Endothelial cell of umbilical vein (primary cell): ENCODE measurements around the gene EEFSEC. TPM values are rescaled to one million over a fixed set of nuclear protein-coding genes. Genes with fewer than 3 reads are reported as not detected.

ENCODE experiments used
- BruUV-seq: library from RNA; stranded (reverse); fragments of 400-500 nt; replicated peaks from 2 replicates; lab custom pipeline; 2021; lab: Mats Ljungman, UMichigan
- CTCF ChIA-PET: fragments of 300-600, 350-600 bp; sonication (Branson Sonifier 250); formaldehyde crosslinking; loops from one replicate; lab custom pipeline; 2021; ENCODE audit warnings: antibody characterized with exemption, inconsistent platforms; lab: Charles Lee
- POLR2A ChIA-PET: fragments of 300-600, 350-600 bp; sonication (Branson Sonifier 250); formaldehyde crosslinking; loops from one replicate; lab custom pipeline; 2021; ENCODE audit warnings: antibody characterized with exemption, inconsistent platforms; lab: Charles Lee
- DNase-seq: peaks from one replicate; pipeline ENCODE4 v3.0.0-alpha.2; 2011; ENCODE audit warnings: low read depth, low spot score
- FAIRE-seq: peaks from 2 replicates; lab custom pipeline; 2011; peaks lifted over from hg19 to GRCh38; lab: Jason Lieb, UNC
- H2AFZ ChIP-seq: 2 replicates; pipeline ENCODE4 v1.6.0; 2012; ENCODE audit warnings: low read depth, low read length, control low read depth, inconsistent platforms
- H3K27ac ChIP-seq: 2 replicates; pipeline ENCODE4 v1.5.1; 2011; ENCODE audit warnings: low read depth, mild to moderate bottlenecking, control low read depth, low read length, moderate library complexity; ENCODE audit not compliant: insufficient read depth
- H3K27me3 ChIP-seq, 2 experiments: 2 replicates each; pipeline versions ENCODE4 v1.6.0 to v1.6.1; 2011; ENCODE audit warnings: low read length in 2 of 2, mixed read lengths in 1 of 2; ENCODE audit not compliant: control insufficient read depth in 2 of 2, insufficient read depth in 2 of 2
- H3K36me3 ChIP-seq, 2 experiments: 2 replicates in 1 of 2; 3 replicates in 1 of 2; pipeline ENCODE4 v1.5.1; 2011; ENCODE audit warnings: low read length in 2 of 2, mild to moderate bottlenecking in 1 of 2, moderate library complexity in 1 of 2; ENCODE audit not compliant: control insufficient read depth in 2 of 2, insufficient read depth in 2 of 2; ENCODE audit errors: extremely low read depth in 1 of 2
- H3K4me1 ChIP-seq: 3 replicates; pipeline ENCODE4 v1.5.1; 2011; ENCODE audit warnings: mild to moderate bottlenecking, low read length; ENCODE audit not compliant: control insufficient read depth, insufficient read depth; ENCODE audit errors: extremely low read depth
- H3K4me2 ChIP-seq: 2 replicates; pipeline ENCODE4 v1.6.1; 2011; ENCODE audit warnings: low read length, control low read depth, mixed read lengths; ENCODE audit not compliant: insufficient read depth
- H3K4me3 ChIP-seq, 3 experiments: fragments of 200-600 bp in 1 of 3; sonication (generic), shearing (Covaris generic) in 1 of 3; replicated peaks in 1 of 3; 2 replicates each; pipeline ENCODE4 v1.5.1; 2011 to 2016; ENCODE audit warnings: control low read depth in 3 of 3, low read length in 3 of 3, mild to moderate bottlenecking in 2 of 3, inconsistent platforms in 1 of 3, low read depth in 1 of 3, moderate library complexity in 1 of 3; ENCODE audit not compliant: insufficient read depth in 1 of 3
- H3K79me2 ChIP-seq: 2 replicates; pipeline ENCODE4 v1.6.0; 2012; ENCODE audit warnings: low read length, inconsistent platforms; ENCODE audit not compliant: control insufficient read depth, insufficient read depth
- H3K9ac ChIP-seq: replicated peaks from 2 replicates; pipeline ENCODE3; 2011; ENCODE audit warnings: low read length, control low read depth; ENCODE audit not compliant: insufficient read depth; ENCODE audit errors: extremely low read depth
- H3K9me1 ChIP-seq: replicated peaks from 3 replicates; pipeline ENCODE4 v1.6.0; 2011; ENCODE audit warnings: mild to moderate bottlenecking, low read length; ENCODE audit not compliant: control insufficient read depth, insufficient read depth; ENCODE audit errors: extremely low read depth
- H3K9me3 ChIP-seq: replicated peaks from 2 replicates; pipeline ENCODE4 v1.5.1; 2012; ENCODE audit warnings: low read length, inconsistent platforms; ENCODE audit not compliant: control insufficient read depth, insufficient read depth
- H4K20me1 ChIP-seq: replicated peaks from 2 replicates; pipeline ENCODE3; 2011; ENCODE audit warnings: mild to moderate bottlenecking, low read length; ENCODE audit not compliant: control insufficient read depth, insufficient read depth; ENCODE audit errors: extremely low read depth
- EZH2 ChIP-seq: IDR thresholded peaks from 2 replicates; pipeline ENCODE4 v1.6.1; 2012; ENCODE audit warnings: borderline replicate concordance, low read depth, mild to moderate bottlenecking, moderate library complexity, low read length, inconsistent platforms; ENCODE audit not compliant: severe bottlenecking
- FOS ChIP-seq: IDR thresholded peaks from 2 replicates; pipeline ENCODE4 v1.6.1; 2011; ENCODE audit warnings: mild to moderate bottlenecking, low read length, moderate library complexity, borderline replicate concordance; ENCODE audit not compliant: insufficient read depth
- GATA2 ChIP-seq: IDR thresholded peaks from 2 replicates; pipeline ENCODE4 v1.7.0; 2011; ENCODE audit warnings: low read depth, mild to moderate bottlenecking, moderate library complexity, mixed read lengths, low read length; ENCODE audit not compliant: insufficient read length, insufficient read depth
- JUN ChIP-seq: IDR thresholded peaks from 2 replicates; pipeline ENCODE4 v1.6.1; 2011; ENCODE audit warnings: borderline replicate concordance, low read depth; ENCODE audit not compliant: insufficient read length, insufficient read depth
- MYC ChIP-seq: IDR thresholded peaks from one replicate; pipeline ENCODE4 v1.6.1; 2011; ENCODE audit warnings: mild to moderate bottlenecking, low read depth, low read length
- POLR2A ChIP-seq: IDR thresholded peaks from 2 replicates; pipeline ENCODE4 v1.6.1; 2012; ENCODE audit warnings: low read depth, mild to moderate bottlenecking, control low read depth, low read length
- POLR2AphosphoS5 ChIP-seq: IDR thresholded peaks from 2 replicates; pipeline ENCODE4 v1.6.1; 2012; ENCODE audit warnings: low read depth, mild to moderate bottlenecking, control low read depth, low read length, moderate library complexity; ENCODE audit not compliant: insufficient read depth
- dilution Hi-C: fragments of 300-500 bp; cut with MboI; formaldehyde crosslinking; loops from one replicate; pipeline ENCODE4 v1.15.0; 2019; ENCODE audit warnings: low sequenced_read_pairs; ENCODE audit not compliant: extremely low pct_ligation_motif_present
- intact Hi-C: fragments of 100-400 bp; cut with micrococcal nuclease; formaldehyde crosslinking; loops from one replicate; pipeline ENCODE4 v1.10.0; 2022
- polyA plus RNA-seq, 4 experiments: library from polyadenylated mRNA; depleted of rRNA in 3 of 4; stranded (reverse) in 3 of 4; unstranded in 1 of 4; fragments of >200 nt; gene quantifications; 2 replicates each; pipeline versions ENCODE4 v1.2.1 to v1.2.3, GENCODE V29; 2011 to 2012; ENCODE audit warnings: missing spikeins in 1 of 4
- total RNA-seq: library from RNA; stranded (reverse); gene quantifications from 2 replicates; pipeline ENCODE4 v1.2.3, GENCODE V29; 2021
- TF ChIP-seq, protein P1 (sequence below): IDR thresholded peaks from 2 replicates; pipeline ENCODE4 v1.6.1; 2011; ENCODE audit not compliant: insufficient read depth, insufficient read length
- TF ChIP-seq, protein P2 (sequence below), 2 donors: IDR thresholded peaks; 1 replicate in 1 of 2; 2 replicates in 1 of 2; pipeline ENCODE4 v1.5.1; 2011; ENCODE audit warnings: low read length in 2 of 2, mild to moderate bottlenecking in 2 of 2, moderate library complexity in 2 of 2, control low read depth in 1 of 2, inconsistent platforms in 1 of 2, low read depth in 1 of 2; ENCODE audit not compliant: insufficient read depth in 1 of 2; ENCODE audit errors: extremely low read depth in 1 of 2

The EEFSEC gene
- total and polyA plus RNA-seq, 2 donors (not counting 3 experiments of a cell fraction or from before 2014, with no cell fraction given) = 13.1 to 14.5 TPM

DNA sequence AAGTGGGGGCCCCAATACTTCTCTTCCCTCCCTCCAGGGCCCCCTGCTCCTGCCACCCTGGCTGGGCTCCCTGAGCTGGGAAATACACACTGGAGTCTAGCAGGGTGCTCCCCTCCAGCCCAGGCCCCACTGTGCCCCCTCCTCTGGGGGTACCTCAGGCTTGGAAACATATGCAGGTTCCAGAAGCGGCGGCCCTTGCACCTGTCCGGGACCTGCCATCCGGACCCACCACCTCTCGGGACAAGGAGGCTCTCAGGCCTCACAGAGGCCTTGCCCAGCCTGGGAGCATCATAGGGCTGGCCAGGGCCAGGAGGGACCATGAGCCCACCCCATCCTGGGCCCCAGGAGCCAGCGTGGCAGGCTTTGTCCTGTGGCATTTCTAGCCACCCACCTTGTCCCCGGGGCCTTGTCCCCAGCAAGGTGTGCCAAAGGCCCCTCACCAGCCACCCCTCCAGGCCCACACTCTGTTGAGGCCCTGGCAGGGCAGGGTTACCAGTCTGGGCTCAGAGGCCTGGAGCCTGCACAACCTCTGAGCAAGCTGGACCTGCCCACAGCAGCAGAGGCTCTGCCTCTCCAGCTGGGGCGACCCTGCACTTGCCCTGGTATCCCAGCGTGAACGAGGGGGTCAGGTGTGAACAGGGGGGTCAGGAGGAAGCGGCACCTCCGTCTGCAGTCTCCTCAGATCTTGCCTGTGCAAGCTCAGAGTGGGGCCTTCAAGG lies 267.6 kb downstream of the EEFSEC start:
- CTCF ChIA-PET = interaction anchor here (1.3 kb wide), 1 partner anchor 76 kb away, joined by 6 read pairs; no protein-coding TSS in a partner anchor
- H2AFZ ChIP-seq = no peak overlapping the region
- no peaks in the 10 kb centered on the region for H3K36me3 ChIP-seq
- POLR2A ChIA-PET = no interaction called here
- no peak overlapping the region for H3K4me3 ChIP-seq
- dilution Hi-C loops (no loop called here), intact Hi-C loops (loop anchor here (5.0 kb wide), 1 partner anchor 249 kb away; no protein-coding TSS in a partner anchor)
- H3K9ac ChIP-seq = no peak overlapping the region
- no peaks in the 10 kb centered on the region for H3K9me3 ChIP-seq
- DNase-seq (no peak), FAIRE-seq (no peak)
- no peaks in the 10 kb centered on the region for H3K79me2 ChIP-seq
- peaks cover 3% of the 10 kb centered on the region for H3K4me1 ChIP-seq
- H3K27ac ChIP-seq = no peak overlapping the region
- no peak overlapping the region for H3K4me2 ChIP-seq
- H3K27me3 ChIP-seq = no peaks in the 10 kb centered on the region
- no TSS peak for BruUV-seq
- no peaks in the 10 kb centered on the region for H3K9me1 ChIP-seq
- H4K20me1 ChIP-seq = no peaks in the 10 kb centered on the region
- TF ChIP-seq, protein P1, sequence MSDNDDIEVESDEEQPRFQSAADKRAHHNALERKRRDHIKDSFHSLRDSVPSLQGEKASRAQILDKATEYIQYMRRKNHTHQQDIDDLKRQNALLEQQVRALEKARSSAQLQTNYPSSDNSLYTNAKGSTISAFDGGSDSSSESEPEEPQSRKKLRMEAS = no peak
- TF ChIP-seq POLR2AphosphoS5 = no peak

DNA sequence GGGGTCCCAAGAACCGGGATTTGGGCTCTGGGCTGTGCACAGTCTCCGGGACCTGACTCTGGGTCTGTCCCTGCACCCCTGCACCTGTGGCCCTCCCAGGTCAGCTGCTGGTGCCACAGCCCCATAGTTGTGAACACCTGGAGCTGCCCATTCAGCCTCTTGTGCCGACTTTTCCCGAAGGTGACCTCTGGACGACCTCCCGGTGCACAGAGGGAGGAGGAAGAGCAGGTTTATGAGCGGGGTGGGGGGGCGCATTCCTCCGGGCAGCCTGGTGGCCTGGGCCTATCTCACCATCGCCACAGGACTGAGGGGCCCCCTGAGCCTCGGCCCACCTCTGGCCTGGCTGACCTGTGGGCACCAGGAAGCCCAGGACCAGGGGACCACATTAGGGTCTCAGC lies 268.2 kb downstream of the EEFSEC start:
- Histone ChIP-seq H3K9me3 (no peaks in the 10 kb centered on the region), H3K4me3 (no peak overlapping the region), H3K4me1 (peaks cover 3% of the 10 kb centered on the region), H3K36me3 (no peaks in the 10 kb centered on the region), H2AFZ (no peak overlapping the region), H4K20me1 (no peaks in the 10 kb centered on the region), H3K27ac (no peak overlapping the region), H3K79me2 (no peaks in the 10 kb centered on the region), H3K27me3 (no peaks in the 10 kb centered on the region), H3K9me1 (no peaks in the 10 kb centered on the region), H3K4me2 (no peak overlapping the region), H3K9ac (no peak overlapping the region)
- DNase-seq (no peak), FAIRE-seq (no peak)
- ChIA-PET CTCF (interaction anchor here (1.3 kb wide), 1 partner anchor 76 kb away, joined by 6 read pairs; no protein-coding TSS in a partner anchor), POLR2A (no interaction called here)
- dilution Hi-C loops (no loop called here), intact Hi-C loops (loop anchor here (5.0 kb wide), 1 partner anchor 249 kb away; no protein-coding TSS in a partner anchor)
- no TSS peak for BruUV-seq
- TF ChIP-seq FOS (no peak), POLR2A (no peak), EZH2 (no peak), MYC (no peak), JUN (no peak), GATA2 (no peak), POLR2AphosphoS5 (no peak)
- TF ChIP-seq, protein P2, sequence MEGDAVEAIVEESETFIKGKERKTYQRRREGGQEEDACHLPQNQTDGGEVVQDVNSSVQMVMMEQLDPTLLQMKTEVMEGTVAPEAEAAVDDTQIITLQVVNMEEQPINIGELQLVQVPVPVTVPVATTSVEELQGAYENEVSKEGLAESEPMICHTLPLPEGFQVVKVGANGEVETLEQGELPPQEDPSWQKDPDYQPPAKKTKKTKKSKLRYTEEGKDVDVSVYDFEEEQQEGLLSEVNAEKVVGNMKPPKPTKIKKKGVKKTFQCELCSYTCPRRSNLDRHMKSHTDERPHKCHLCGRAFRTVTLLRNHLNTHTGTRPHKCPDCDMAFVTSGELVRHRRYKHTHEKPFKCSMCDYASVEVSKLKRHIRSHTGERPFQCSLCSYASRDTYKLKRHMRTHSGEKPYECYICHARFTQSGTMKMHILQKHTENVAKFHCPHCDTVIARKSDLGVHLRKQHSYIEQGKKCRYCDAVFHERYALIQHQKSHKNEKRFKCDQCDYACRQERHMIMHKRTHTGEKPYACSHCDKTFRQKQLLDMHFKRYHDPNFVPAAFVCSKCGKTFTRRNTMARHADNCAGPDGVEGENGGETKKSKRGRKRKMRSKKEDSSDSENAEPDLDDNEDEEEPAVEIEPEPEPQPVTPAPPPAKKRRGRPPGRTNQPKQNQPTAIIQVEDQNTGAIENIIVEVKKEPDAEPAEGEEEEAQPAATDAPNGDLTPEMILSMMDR (IDR thresholded peaks at IDR 0.05; ENCODE audit: extremely low read depth in 1 of 2, insufficient read depth in 1 of 2, low read depth in 1 of 2, low read length in 2 of 2) = no peak
- TF ChIP-seq, protein P1 = no peak
